K562 (cell line): ENCODE measurements around the gene SOAT1. TPM values are rescaled to one million over a fixed set of nuclear protein-coding genes. Genes with fewer than 3 reads are reported as not detected.

ENCODE experiments used
- ATAC-seq: fragments of 200-7000 bp; cut with Tn5 transposase; 3 replicates; pipeline ENCODE4 v1.9.1; 2020; ENCODE audit warnings: moderate library complexity
- BruUV-seq: library from RNA; stranded (reverse); fragments of 400-500 nt; replicated peaks from 2 replicates; lab custom pipeline; 2021; lab: Mats Ljungman, UMichigan
- CTCF ChIA-PET: fragments of 300-600 bp; formaldehyde crosslinking; extraction: SDS; loops from one replicate; lab custom pipeline; 2021; ENCODE audit warnings: low intra/inter-chr PET ratio; lab: Yijun Ruan, JAX
- POLR2A ChIA-PET: fragments of 300-600, 350-650 bp; sonication (Branson Sonifier 250); formaldehyde crosslinking; extraction: SDS; loops from one replicate; lab custom pipeline; 2021; ENCODE audit warnings: antibody characterized with exemption, inconsistent platforms; lab: Yijun Ruan, JAX
- DNase-seq, 4 experiments: peaks; one replicate each; pipeline versions ENCODE4 v3.0.0 to v3.0.0-alpha.2; 2011 to 2018; ENCODE audit warnings: low spot score in 3 of 4, mixed read lengths in 3 of 4; ENCODE audit errors: extremely low read depth in 1 of 4
- FAIRE-seq: peaks from 2 replicates; lab custom pipeline; 2011; peaks lifted over from hg19 to GRCh38; lab: Jason Lieb, UNC
- H2AFZ ChIP-seq: 2 replicates; pipeline ENCODE4 v1.6.0; 2011; ENCODE audit warnings: low read depth, low read length, control low read depth, inconsistent platforms
- H3K27ac ChIP-seq: fragments of 200-600 bp; 3 replicates; pipeline ENCODE4 v1.8.0; 2011; ENCODE audit warnings: low read depth, mild to moderate bottlenecking, control low read depth, inconsistent platforms, low read length, moderate library complexity, mixed read lengths; ENCODE audit errors: extremely low read depth
- H3K27me3 ChIP-seq, 2 experiments: fragments of 300-600 bp in 1 of 2; 2 replicates in 1 of 2; 3 replicates in 1 of 2; pipeline versions ENCODE4 v1.6.0 to v1.8.0; 2011; ENCODE audit warnings: inconsistent platforms in 2 of 2, low read length in 2 of 2, mild to moderate bottlenecking in 1 of 2, mixed read lengths in 1 of 2, moderate library complexity in 1 of 2; ENCODE audit not compliant: control insufficient read depth in 2 of 2, insufficient read depth in 2 of 2
- H3K36me3 ChIP-seq: fragments of 300-600 bp; 3 replicates; pipeline ENCODE4 v1.8.0; 2011; ENCODE audit warnings: mild to moderate bottlenecking, low read length, inconsistent platforms; ENCODE audit not compliant: control insufficient read depth, insufficient read depth
- H3K4me1 ChIP-seq, 2 experiments: fragments of 200-600 bp in 1 of 2; replicated peaks in 1 of 2; 2 replicates in 1 of 2; 3 replicates in 1 of 2; pipeline versions ENCODE4 v1.5.1 to v1.8.0; 2011; ENCODE audit warnings: inconsistent platforms in 2 of 2, low read length in 2 of 2, mild to moderate bottlenecking in 1 of 2, mixed read lengths in 1 of 2, moderate library complexity in 1 of 2; ENCODE audit not compliant: control insufficient read depth in 2 of 2, insufficient read depth in 2 of 2
- H3K4me2 ChIP-seq: 2 replicates; pipeline ENCODE4 v1.6.1; 2011; ENCODE audit warnings: low read length, control low read depth, inconsistent platforms, mixed read lengths; ENCODE audit not compliant: insufficient read depth
- H3K4me3 ChIP-seq: fragments of 200-600 bp; sonication (generic), shearing (Covaris generic); 2 replicates; pipeline ENCODE4 v1.5.1; 2016; ENCODE audit warnings: control low read depth, inconsistent platforms
- H3K79me2 ChIP-seq: fragments of 200-600 bp; 3 replicates; pipeline ENCODE4 v1.8.0; 2011; ENCODE audit warnings: low read length, inconsistent platforms; ENCODE audit not compliant: control insufficient read depth, insufficient read depth
- H3K9ac ChIP-seq, 2 experiments: 2 replicates each; pipeline versions ENCODE4 v1.6.0 to v1.6.1; 2011; ENCODE audit warnings: low read depth in 2 of 2, low read length in 2 of 2, control low read depth in 1 of 2, inconsistent platforms in 1 of 2, mild to moderate bottlenecking in 1 of 2, mixed read lengths in 1 of 2; ENCODE audit not compliant: insufficient read depth in 1 of 2
- H3K9me1 ChIP-seq: one replicate; pipeline ENCODE4 v1.6.0; 2011; ENCODE audit warnings: inconsistent platforms, mild to moderate bottlenecking, low read length, moderate library complexity; ENCODE audit not compliant: control insufficient read depth, insufficient read depth
- H3K9me3 ChIP-seq: replicated peaks from 2 replicates; pipeline ENCODE4 v1.5.1; 2011; ENCODE audit warnings: low read depth, low read length, inconsistent platforms; ENCODE audit not compliant: control insufficient read depth, insufficient read depth
- H4K20me1 ChIP-seq: replicated peaks from 2 replicates; pipeline ENCODE4 v1.6.1; 2011; ENCODE audit warnings: low read length, inconsistent platforms, mixed read lengths; ENCODE audit not compliant: control insufficient read depth, insufficient read depth
- CBX1 ChIP-seq: sonication (generic); IDR thresholded peaks from 2 replicates; pipeline ENCODE4 v1.6.1; 2016; ENCODE audit warnings: antibody characterized with exemption, low read depth, mild to moderate bottlenecking
- MAFK ChIP-seq: IDR thresholded peaks from 2 replicates; pipeline ENCODE4 v1.6.1; 2011; ENCODE audit warnings: low read length, improper control_type of control experiment
- PHF21A ChIP-seq: fragments of 450-650 bp; IDR thresholded peaks from 2 replicates; pipeline ENCODE4 v1.6.1; 2017; ENCODE audit warnings: low read depth, borderline replicate concordance
- PML ChIP-seq: IDR thresholded peaks from 2 replicates; pipeline ENCODE4 v1.6.1; 2012; ENCODE audit warnings: low read length, inconsistent platforms
- SIN3B ChIP-seq: fragments of 450-650 bp; IDR thresholded peaks from 2 replicates; pipeline ENCODE4 v1.6.1; 2017; ENCODE audit warnings: low read depth, mild to moderate bottlenecking, moderate library complexity
- SRSF3 ChIP-seq: fragments of 200-400 bp; formaldehyde crosslinking; IDR thresholded peaks from 2 replicates; pipeline ENCODE4 v1.6.1; 2016; ENCODE audit warnings: mild to moderate bottlenecking, low read length, moderate library complexity; ENCODE audit not compliant: insufficient read depth
- TAF15 ChIP-seq: fragments of 200-400 bp; formaldehyde crosslinking; IDR thresholded peaks from 2 replicates; pipeline ENCODE4 v1.6.1; 2017; ENCODE audit warnings: mild to moderate bottlenecking, low read depth, low read length, moderate library complexity
- ZBTB1 ChIP-seq: sonication (generic); formaldehyde crosslinking; IDR thresholded peaks from 2 replicates; pipeline ENCODE4 v1.8.1; 2023; ENCODE audit warnings: missing genetic modification reagents, low read depth, mild to moderate bottlenecking, borderline replicate concordance
- ZC3H11A ChIP-seq: IDR thresholded peaks from 2 replicates; pipeline ENCODE4 v1.6.1; 2012; ENCODE audit warnings: low read depth, low read length, improper control_type of control experiment
- ZNF12 ChIP-seq: sonication (generic); formaldehyde crosslinking; IDR thresholded peaks from 2 replicates; pipeline ENCODE4 v1.4.0; 2020; ENCODE audit warnings: mild to moderate bottlenecking, missing genetic modification reagents
- WGBS: fragments of 100-300 bp; shearing (Covaris generic); methylation state at CpG from one replicate; pipeline ENCODE4 v1.1.6; 2016; ENCODE audit warnings: low coverage, mixed read lengths; ENCODE audit not compliant: insufficient coverage; ENCODE audit errors: missing lambda C conversion rate; 5-methylcytosine and 5-hydroxymethylcytosine counted together
- in situ Hi-C: fragments of 300-500 bp; cut with MboI; formaldehyde crosslinking; loops from 4 replicates; pipeline ENCODE4 v1.15.0; 2018; ENCODE audit warnings: inconsistent platforms, mixed read lengths
- intact Hi-C: fragments of 100-400 bp; cut with micrococcal nuclease; formaldehyde crosslinking; loops from 2 replicates; pipeline ENCODE4 v1.14.2; 2022
- polyA plus RNA-seq, 8 experiments: library from polyadenylated mRNA; depleted of rRNA in 4 of 8; stranded (reverse) in 5 of 8; unstranded in 3 of 8; fragments of >200 nt; fragmentation: Nextera tagmentation in 2 of 8; fragmentation: Illumina TruSeq in 1 of 8; extraction: Ambion mirVana in 2 of 8; extraction: Trizol in 1 of 8; gene quantifications; 2 replicates each; pipeline versions ENCODE4 v1.2.1 to v1.2.3, GENCODE V29; 2011 to 2014; ENCODE audit warnings: inconsistent platforms in 1 of 8, missing spikeins in 1 of 8
- total RNA-seq, 7 experiments: library from RNA; depleted of rRNA in 6 of 7; stranded (reverse); fragments of >200 nt in 6 of 7; fragmentation: Illumina TruSeq in 2 of 7; extraction: Trizol in 2 of 7; gene quantifications; 2 replicates each; pipeline versions ENCODE4 v1.2.1 to v1.2.3, GENCODE V29; 2011 to 2021; ENCODE audit warnings: low replicate concordance in 1 of 7
- TF ChIP-seq, protein P1 (sequence below): fragments of 450-650 bp; IDR thresholded peaks from 2 replicates; pipeline ENCODE4 v1.6.1; 2016; ENCODE audit warnings: low read depth
- TF ChIP-seq, protein P2 (sequence below): fragments of 250-450 bp; sonication (Bioruptor Pico); IDR thresholded peaks from 2 replicates; pipeline ENCODE4 v1.5.0; 2021

The SOAT1 gene
- total and polyA plus RNA-seq, 9 of the 15 experiments (the other 6 are each of a cell fraction or from before 2014, with no cell fraction given): 5.5 to 29.1 (median 17.3) TPM

- Histone ChIP-seq H4K20me1 (no peaks in the 10 kb centered on the region), H3K9ac (no peak overlapping the region), H3K9me1 (no peaks in the 10 kb centered on the region), H2AFZ (no peak overlapping the region), H3K79me2 (no peaks in the 10 kb centered on the region), H3K27me3 (peaks cover 5 to 11% of the 10 kb centered on the region in 2 experiments; a peak in 4 of 5 replicates), H3K4me3 (no peak overlapping the region), H3K9me3 (no peaks in the 10 kb centered on the region), H3K36me3 (no peaks in the 10 kb centered on the region), H3K4me2 (no peak overlapping the region), H3K27ac (no peak overlapping the region), H3K4me1 (no peaks in the 10 kb centered on the region)
- DNase-seq (no peak), FAIRE-seq (no peak), ATAC-seq (peak; percentile 38; the same call in 2 of the 3 replicates)
- intact Hi-C loops: loop anchor here (10.0 kb wide), 1 partner anchor 831 kb away; no protein-coding TSS in a partner anchor
- TF ChIP-seq CBX1 (no peak), ZC3H11A (no peak), MAFK (no peak), PHF21A (no peak), PML (no peak), SRSF3 (no peak), TAF15 (no peak), SIN3B (no peak), ZNF12 (CRISPR knock-in tag) (no peak), ZBTB1 (CRISPR knock-in tag) (no peak)
- TF ChIP-seq, protein P1, sequence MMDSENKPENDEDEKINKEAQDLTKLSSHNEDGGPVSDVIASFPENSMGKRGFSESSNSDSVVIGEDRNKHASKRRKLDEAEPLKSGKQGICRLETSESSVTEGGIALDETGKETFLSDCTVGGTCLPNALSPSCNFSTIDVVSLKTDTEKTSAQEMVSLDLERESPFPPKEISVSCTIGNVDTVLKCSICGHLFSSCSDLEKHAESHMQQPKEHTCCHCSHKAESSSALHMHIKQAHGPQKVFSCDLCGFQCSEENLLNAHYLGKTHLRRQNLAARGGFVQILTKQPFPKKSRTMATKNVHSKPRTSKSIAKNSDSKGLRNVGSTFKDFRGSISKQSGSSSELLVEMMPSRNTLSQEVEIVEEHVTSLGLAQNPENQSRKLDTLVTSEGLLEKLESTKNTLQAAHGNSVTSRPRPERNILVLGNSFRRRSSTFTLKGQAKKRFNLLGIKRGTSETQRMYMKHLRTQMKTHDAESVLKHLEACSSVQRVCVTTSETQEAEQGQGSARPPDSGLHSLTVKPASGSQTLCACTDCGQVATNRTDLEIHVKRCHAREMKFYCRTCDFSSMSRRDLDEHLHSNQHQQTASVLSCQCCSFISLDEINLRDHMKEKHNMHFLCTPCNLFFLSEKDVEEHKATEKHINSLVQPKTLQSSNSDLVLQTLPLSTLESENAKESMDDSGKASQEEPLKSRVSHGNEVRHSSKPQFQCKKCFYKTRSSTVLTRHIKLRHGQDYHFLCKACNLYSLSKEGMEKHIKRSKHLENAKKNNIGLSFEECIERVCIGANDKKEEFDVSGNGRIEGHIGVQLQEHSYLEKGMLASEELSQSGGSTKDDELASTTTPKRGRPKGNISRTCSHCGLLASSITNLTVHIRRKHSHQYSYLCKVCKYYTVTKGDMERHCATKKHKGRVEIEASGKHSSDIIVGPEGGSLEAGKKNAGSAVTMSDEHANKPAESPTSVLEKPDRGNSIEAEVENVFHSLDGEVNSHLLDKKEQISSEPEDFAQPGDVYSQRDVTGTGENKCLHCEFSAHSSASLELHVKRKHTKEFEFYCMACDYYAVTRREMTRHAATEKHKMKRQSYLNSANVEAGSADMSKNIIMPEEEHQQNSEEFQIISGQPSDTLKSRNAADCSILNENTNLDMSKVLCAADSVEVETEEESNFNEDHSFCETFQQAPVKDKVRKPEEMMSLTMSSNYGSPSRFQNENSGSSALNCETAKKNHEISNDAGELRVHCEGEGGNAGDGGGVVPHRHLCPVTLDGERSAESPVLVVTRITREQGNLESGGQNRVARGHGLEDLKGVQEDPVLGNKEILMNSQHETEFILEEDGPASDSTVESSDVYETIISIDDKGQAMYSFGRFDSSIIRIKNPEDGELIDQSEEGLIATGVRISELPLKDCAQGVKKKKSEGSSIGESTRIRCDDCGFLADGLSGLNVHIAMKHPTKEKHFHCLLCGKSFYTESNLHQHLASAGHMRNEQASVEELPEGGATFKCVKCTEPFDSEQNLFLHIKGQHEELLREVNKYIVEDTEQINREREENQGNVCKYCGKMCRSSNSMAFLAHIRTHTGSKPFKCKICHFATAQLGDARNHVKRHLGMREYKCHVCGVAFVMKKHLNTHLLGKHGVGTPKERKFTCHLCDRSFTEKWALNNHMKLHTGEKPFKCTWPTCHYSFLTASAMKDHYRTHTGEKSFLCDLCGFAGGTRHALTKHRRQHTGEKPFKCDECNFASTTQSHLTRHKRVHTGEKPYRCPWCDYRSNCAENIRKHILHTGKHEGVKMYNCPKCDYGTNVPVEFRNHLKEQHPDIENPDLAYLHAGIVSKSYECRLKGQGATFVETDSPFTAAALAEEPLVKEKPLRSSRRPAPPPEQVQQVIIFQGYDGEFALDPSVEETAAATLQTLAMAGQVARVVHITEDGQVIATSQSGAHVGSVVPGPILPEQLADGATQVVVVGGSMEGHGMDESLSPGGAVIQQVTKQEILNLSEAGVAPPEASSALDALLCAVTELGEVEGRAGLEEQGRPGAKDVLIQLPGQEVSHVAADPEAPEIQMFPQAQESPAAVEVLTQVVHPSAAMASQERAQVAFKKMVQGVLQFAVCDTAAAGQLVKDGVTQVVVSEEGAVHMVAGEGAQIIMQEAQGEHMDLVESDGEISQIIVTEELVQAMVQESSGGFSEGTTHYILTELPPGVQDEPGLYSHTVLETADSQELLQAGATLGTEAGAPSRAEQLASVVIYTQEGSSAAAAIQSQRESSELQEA: no peak
- TF ChIP-seq, protein P2, sequence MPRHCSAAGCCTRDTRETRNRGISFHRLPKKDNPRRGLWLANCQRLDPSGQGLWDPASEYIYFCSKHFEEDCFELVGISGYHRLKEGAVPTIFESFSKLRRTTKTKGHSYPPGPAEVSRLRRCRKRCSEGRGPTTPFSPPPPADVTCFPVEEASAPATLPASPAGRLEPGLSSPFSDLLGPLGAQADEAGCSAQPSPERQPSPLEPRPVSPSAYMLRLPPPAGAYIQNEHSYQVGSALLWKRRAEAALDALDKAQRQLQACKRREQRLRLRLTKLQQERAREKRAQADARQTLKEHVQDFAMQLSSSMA (CRISPR knock-in tag): no peak
- BruUV-seq: no TSS peak
- WGBS: 6% methylated on average over 6 of the region's 6 CpGs
- ChIA-PET CTCF (no interaction called here), POLR2A (interaction anchor here (1.0 kb wide), 1 partner anchor 11 kb away, joined by 3 read pairs; the partner anchor contains the start of gene AXDND1)
- in situ Hi-C loops: loop anchor here (10.0 kb wide), 1 partner anchor 611 kb away; no protein-coding TSS in a partner anchor
These were observed 82.6 kb downstream of the SOAT1 start for GRCh38 chr1:179376223-179376622.
